ENCODE results near the gene CTSO.

DNA sequence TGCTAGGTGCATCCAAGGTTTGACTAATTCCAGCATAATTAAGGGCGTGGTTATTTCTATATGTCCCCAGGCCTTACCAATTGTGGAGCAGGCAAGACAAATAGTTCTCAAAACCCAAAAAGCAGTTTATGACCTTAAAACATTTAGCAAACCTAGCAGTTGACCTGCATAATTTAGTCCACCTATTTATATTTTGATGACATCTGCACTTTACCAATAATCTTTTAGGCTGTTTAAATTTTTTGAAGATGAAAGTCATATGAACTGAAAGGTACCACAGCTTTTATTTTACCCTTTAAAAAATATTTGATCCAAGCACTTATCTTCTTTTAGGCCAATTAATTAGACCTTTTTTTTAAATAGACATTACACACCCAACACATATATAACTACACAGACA lies 77.8 kb downstream of the CTSO start:
- TF ChIP-seq, protein P1, sequence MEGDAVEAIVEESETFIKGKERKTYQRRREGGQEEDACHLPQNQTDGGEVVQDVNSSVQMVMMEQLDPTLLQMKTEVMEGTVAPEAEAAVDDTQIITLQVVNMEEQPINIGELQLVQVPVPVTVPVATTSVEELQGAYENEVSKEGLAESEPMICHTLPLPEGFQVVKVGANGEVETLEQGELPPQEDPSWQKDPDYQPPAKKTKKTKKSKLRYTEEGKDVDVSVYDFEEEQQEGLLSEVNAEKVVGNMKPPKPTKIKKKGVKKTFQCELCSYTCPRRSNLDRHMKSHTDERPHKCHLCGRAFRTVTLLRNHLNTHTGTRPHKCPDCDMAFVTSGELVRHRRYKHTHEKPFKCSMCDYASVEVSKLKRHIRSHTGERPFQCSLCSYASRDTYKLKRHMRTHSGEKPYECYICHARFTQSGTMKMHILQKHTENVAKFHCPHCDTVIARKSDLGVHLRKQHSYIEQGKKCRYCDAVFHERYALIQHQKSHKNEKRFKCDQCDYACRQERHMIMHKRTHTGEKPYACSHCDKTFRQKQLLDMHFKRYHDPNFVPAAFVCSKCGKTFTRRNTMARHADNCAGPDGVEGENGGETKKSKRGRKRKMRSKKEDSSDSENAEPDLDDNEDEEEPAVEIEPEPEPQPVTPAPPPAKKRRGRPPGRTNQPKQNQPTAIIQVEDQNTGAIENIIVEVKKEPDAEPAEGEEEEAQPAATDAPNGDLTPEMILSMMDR (conservative IDR thresholded peaks at IDR 0.05) = no peak
- no peak for TF ChIP-seq ZFX (IDR thresholded peaks at IDR 0.05)
